Thoracic aorta (tissue), 2 donors: ENCODE measurements around the gene CBX1. TPM values are rescaled to one million over a fixed set of nuclear protein-coding genes. Genes with fewer than 3 reads are reported as not detected.

Experiments
- ATAC-seq: fragments of 150-250 bp; one replicate; pipeline ENCODE4 v1.8.0; 2017; ENCODE audit warnings: low read depth; ENCODE audit not compliant: insufficient number of reproducible peaks, low FRiP score
- DNase-seq: peaks from one replicate; pipeline ENCODE4 v3.0.0-alpha.2; 2020; ENCODE audit warnings: low spot score
- H3K27ac ChIP-seq, 2 donors: fragments of 200-600 bp; sonication (generic); 1 replicate in 1 of 2; 2 replicates in 1 of 2; pipeline ENCODE4 v1.5.1; 2016; ENCODE audit warnings: mild to moderate bottlenecking in 2 of 2, moderate library complexity in 2 of 2
- H3K27me3 ChIP-seq: fragments of 200-600 bp; sonication (generic); replicated peaks from 2 replicates; pipeline ENCODE4 v1.6.0; 2016; ENCODE audit warnings: mild to moderate bottlenecking; ENCODE audit not compliant: insufficient read depth
- H3K36me3 ChIP-seq: fragments of 200-600 bp; sonication (generic); one replicate; pipeline ENCODE4 v1.5.1; 2016
- H3K4me1 ChIP-seq, 2 donors: fragments of 200-600 bp; sonication (generic); 1 replicate in 1 of 2; 2 replicates in 1 of 2; pipeline versions ENCODE4 v1.5.1 to v1.6.0; 2016; ENCODE audit warnings: low read depth in 2 of 2, mild to moderate bottlenecking in 1 of 2; ENCODE audit not compliant: control insufficient read depth in 1 of 2
- H3K4me3 ChIP-seq: fragments of 200-600 bp; sonication (generic); 2 replicates; pipeline ENCODE4 v1.5.1; 2016; ENCODE audit warnings: mild to moderate bottlenecking
- H3K9me3 ChIP-seq: fragments of 200-600 bp; sonication (generic); 2 replicates; pipeline ENCODE4 v1.5.1; 2016
- CTCF ChIP-seq: fragments of 200-600 bp; sonication (generic); IDR thresholded peaks from one replicate; pipeline ENCODE4 v1.5.1; 2019; ENCODE audit warnings: antibody characterized with exemption
- total RNA-seq, 2 donors: library from RNA; depleted of rRNA; stranded (reverse); fragments of >200 nt; gene quantifications; one replicate each; pipeline versions ENCODE4 v1.1.0 to v1.2.3, GENCODE V29; 2016

The CBX1 gene
- total RNA-seq, 2 donors from 2014 or later: 35.7 to 36.1 TPM

GRCh38 chr17:48148029-48148770 lies 46.9 kb upstream of the CBX1 start:
- Histone ChIP-seq H3K9me3 (no peaks in the 10 kb centered on the region), H3K27me3 (peaks cover 4% of the 10 kb centered on the region), H3K4me1 (no peaks in the 10 kb centered on the region), H3K36me3 (no peaks in the 10 kb centered on the region), H3K27ac (no peak overlapping the region), H3K4me3 (no peak overlapping the region)
- DNase-seq (no peak), ATAC-seq (no peak)
- no peak for TF ChIP-seq CTCF

- Histone ChIP-seq H3K36me3 (no peaks in the 10 kb centered on the region), H3K27ac (no peak overlapping the region), H3K27me3 (peaks cover 4% of the 10 kb centered on the region), H3K4me3 (no peak overlapping the region), H3K4me1 (no peaks in the 10 kb centered on the region), H3K9me3 (no peaks in the 10 kb centered on the region)
- ATAC-seq: no peak
- TF ChIP-seq CTCF: no peak
- DNase-seq: no peak
Observed at GRCh38 chr17:48144976-48145798, 43.9 kb upstream of the CBX1 start.

- H3K27me3 ChIP-seq: peaks cover 4% of the 10 kb centered on the region
- no peak for ATAC-seq
Observed at GRCh38 chr17:48144231-48144630, 43.0 kb upstream of the CBX1 start.

GRCh38 chr17:48143629-48144028 lies 42.4 kb upstream of the CBX1 start:
- H3K36me3 ChIP-seq: no peaks in the 10 kb centered on the region
- no peak for ATAC-seq
- no peak overlapping the region for H3K4me3 ChIP-seq
- no peak for TF ChIP-seq CTCF
- DNase-seq: no peak
- peaks cover 4% of the 10 kb centered on the region for H3K27me3 ChIP-seq
- H3K9me3 ChIP-seq: no peaks in the 10 kb centered on the region
- no peak overlapping the region for H3K27ac ChIP-seq
- H3K4me1 ChIP-seq: no peaks in the 10 kb centered on the region

More at GRCh38 chr17:48144231-48144630, 43.0 kb upstream of the CBX1 start:
- Histone ChIP-seq H3K4me3 (no peak overlapping the region), H3K36me3 (no peaks in the 10 kb centered on the region), H3K27ac (no peak overlapping the region), H3K4me1 (no peaks in the 10 kb centered on the region), H3K9me3 (no peaks in the 10 kb centered on the region)
- DNase-seq: no peak
- TF ChIP-seq CTCF: no peak

GRCh38 chr17:48139944-48140343 lies 38.7 kb upstream of the CBX1 start:
- Histone ChIP-seq H3K27ac (no peak overlapping the region), H3K27me3 (no peaks in the 10 kb centered on the region), H3K4me3 (no peak overlapping the region), H3K9me3 (no peaks in the 10 kb centered on the region), H3K4me1 (no peaks in the 10 kb centered on the region), H3K36me3 (no peaks in the 10 kb centered on the region)
- no peak for DNase-seq
- no peak for ATAC-seq
- no peak for TF ChIP-seq CTCF
